ENCODE measurements around the gene PCBP3.

DNA sequence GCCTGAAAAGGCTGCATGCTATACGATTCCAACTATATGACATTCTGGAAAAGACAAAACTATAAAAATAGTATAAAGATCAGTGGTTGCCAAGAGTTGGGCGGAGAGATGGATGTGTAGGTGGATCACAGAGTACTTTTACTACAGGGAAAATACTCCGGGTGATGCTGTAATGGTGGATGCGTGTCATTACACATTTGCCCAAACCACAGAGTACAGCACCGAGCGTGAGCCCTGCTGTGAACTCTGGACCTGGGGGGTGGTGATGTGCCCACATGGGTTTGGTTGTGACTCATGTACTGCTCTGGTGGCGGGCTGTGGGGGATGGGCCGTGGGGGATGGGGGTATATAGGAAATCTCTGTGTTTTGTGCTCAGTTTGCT lies 175.4 kb downstream of the PCBP3 start:
- TF ChIP-seq, protein P1, sequence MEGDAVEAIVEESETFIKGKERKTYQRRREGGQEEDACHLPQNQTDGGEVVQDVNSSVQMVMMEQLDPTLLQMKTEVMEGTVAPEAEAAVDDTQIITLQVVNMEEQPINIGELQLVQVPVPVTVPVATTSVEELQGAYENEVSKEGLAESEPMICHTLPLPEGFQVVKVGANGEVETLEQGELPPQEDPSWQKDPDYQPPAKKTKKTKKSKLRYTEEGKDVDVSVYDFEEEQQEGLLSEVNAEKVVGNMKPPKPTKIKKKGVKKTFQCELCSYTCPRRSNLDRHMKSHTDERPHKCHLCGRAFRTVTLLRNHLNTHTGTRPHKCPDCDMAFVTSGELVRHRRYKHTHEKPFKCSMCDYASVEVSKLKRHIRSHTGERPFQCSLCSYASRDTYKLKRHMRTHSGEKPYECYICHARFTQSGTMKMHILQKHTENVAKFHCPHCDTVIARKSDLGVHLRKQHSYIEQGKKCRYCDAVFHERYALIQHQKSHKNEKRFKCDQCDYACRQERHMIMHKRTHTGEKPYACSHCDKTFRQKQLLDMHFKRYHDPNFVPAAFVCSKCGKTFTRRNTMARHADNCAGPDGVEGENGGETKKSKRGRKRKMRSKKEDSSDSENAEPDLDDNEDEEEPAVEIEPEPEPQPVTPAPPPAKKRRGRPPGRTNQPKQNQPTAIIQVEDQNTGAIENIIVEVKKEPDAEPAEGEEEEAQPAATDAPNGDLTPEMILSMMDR (optimal IDR thresholded peaks at IDR 0.05 in 1 of 3, IDR thresholded peaks at IDR 0.05 in 1 of 3, conservative IDR thresholded peaks at IDR 0.05 in 1 of 3; ENCODE audit: extremely low read depth in 1 of 3, insufficient read depth in 2 of 3, low read length in 3 of 3): no peak
- no peak for TF ChIP-seq EZH2 (IDR thresholded peaks at IDR 0.05; ENCODE audit: low read length)
